ENCODE measurements around the gene EML4. TPM values are rescaled to one million over a fixed set of nuclear protein-coding genes. Genes with fewer than 3 reads are reported as not detected.

The EML4 gene
- total and polyA plus RNA-seq, 10 of the 15 experiments (the other 5 are each of a cell fraction or from before 2014, with no cell fraction given) = 23.1 to 91.3 (median 77.4) TPM

DNA sequence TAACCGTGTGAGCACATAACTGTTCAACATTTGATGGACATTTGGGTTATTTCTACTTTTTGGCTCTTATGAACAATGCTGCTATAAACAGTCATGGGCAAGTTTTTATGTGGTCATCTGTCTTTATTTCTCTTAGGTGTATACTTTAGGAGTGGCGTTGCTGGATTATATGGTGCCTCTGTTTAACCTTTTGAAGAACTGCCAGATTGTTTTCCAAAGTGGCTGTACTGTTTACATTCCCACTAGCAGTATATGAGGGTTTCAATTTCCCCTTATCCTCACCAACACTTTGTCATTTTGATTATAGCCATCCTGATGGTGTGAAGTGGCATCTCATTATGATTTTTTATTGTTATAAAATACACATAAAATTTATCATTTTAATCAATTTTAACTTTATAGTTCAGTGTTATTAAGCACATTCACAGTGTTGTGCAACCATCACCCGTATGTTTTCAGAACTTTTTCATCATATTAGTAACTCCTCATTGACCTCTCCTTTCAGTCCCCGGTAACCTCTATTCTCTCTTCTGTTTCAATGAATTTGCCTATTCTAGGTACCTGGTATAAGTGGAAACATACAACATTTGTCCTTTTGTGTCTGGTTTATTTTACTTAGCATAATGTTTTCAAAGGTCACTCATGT, 55.4 kb downstream of the EML4 start:
- H3K4me2 ChIP-seq (ENCODE audit: control insufficient read depth, insufficient read depth) = no peak overlapping the region
- H4K20me1 ChIP-seq (ENCODE audit: control insufficient read depth, insufficient read depth) = no peaks in the 10 kb centered on the region
- peaks cover 0 to 5% of the 10 kb centered on the region in 2 experiments; a peak in 2 of 4 replicates for H3K36me3 ChIP-seq (ENCODE audit: control insufficient read depth in 2 of 2, insufficient read depth in 2 of 2, low read length in 1 of 2)
- ChIA-PET POLR2A (no interaction called here), SMC1A (ENCODE audit: uncharacterized antibody, unreplicated experiment) (interaction anchor here (0.8 to 1.5 kb wide), 4 partner anchors 11 to 128 kb away, joined by 3 to 6 read pairs (median 5); no protein-coding TSS in a partner anchor), CTCF (interaction anchor here (1.3 to 2.8 kb wide), 2 partner anchors 112 to 128 kb away, joined by 3 to 10 read pairs; no protein-coding TSS in a partner anchor), RAD21 (ENCODE audit: unreplicated experiment) (interaction anchor here (1.2 kb wide), 1 partner anchor 92 kb away, joined by 3 read pairs; no protein-coding TSS in a partner anchor)
- no peak for FAIRE-seq
- no peak overlapping the region for H3K9ac ChIP-seq (ENCODE audit: control insufficient read depth, insufficient read depth, low read length)
- DNase-seq (ENCODE audit: low read depth, low spot score) = no peak
- in situ Hi-C loops (cut with MboI) = no loop called here
- no peaks in the 10 kb centered on the region for H3K9me3 ChIP-seq (replicated peaks; ENCODE audit: control insufficient read depth, insufficient read depth, low read length)
- 52% methylated on average over 4 of the region's 4 CpGs for WGBS (ENCODE audit: insufficient coverage, insufficient replicate concordance, low lambda C conversion rate, missing lambda C conversion rate)
- no peak overlapping the region for H3K4me3 ChIP-seq
- intact Hi-C loops (cut with micrococcal nuclease; ENCODE audit: unreplicated experiment) = no loop called here
- H3K27me3 ChIP-seq (replicated peaks in 1 of 2; ENCODE audit: control insufficient read depth in 2 of 2, insufficient read depth in 2 of 2, low read length in 1 of 2) = no peaks in the 10 kb centered on the region
- H3K27ac ChIP-seq (ENCODE audit: control insufficient read depth, insufficient read depth) = no peak overlapping the region
- no peak for ATAC-seq
- H2AFZ ChIP-seq (ENCODE audit: control insufficient read depth, low read depth, low read length) = no peak overlapping the region
- no TSS peak for BruUV-seq (replicated peaks)
- H3K4me1 ChIP-seq (ENCODE audit: control insufficient read depth, insufficient read depth, low read length) = 0 out of 2 replicates have a peak, but pooled peaks cover 5% of the 10 kb centered on the region
- peaks cover 42% of the 10 kb centered on the region for H3K79me2 ChIP-seq (ENCODE audit: control insufficient read depth, insufficient read depth, low read length)
- TF ChIP-seq RAD51 (IDR thresholded peaks at IDR 0.05) (no peak), ZNF207 (IDR thresholded peaks at IDR 0.05; ENCODE audit: borderline replicate concordance) (no peak), GABPA (IDR thresholded peaks at IDR 0.05; ENCODE audit: low read depth) (no peak), PML (IDR thresholded peaks at IDR 0.05; ENCODE audit: low read length) (no peak), ASH2L (IDR thresholded peaks at IDR 0.05; ENCODE audit: borderline replicate concordance, low read depth) (no peak), JUNB (IDR thresholded peaks at IDR 0.05) (no peak), IRF4 (IDR thresholded peaks at IDR 0.05; ENCODE audit: low read depth, low read length) (no peak), NFXL1 (IDR thresholded peaks at IDR 0.05; ENCODE audit: borderline replicate concordance) (no peak)
- TF ChIP-seq, protein P1, sequence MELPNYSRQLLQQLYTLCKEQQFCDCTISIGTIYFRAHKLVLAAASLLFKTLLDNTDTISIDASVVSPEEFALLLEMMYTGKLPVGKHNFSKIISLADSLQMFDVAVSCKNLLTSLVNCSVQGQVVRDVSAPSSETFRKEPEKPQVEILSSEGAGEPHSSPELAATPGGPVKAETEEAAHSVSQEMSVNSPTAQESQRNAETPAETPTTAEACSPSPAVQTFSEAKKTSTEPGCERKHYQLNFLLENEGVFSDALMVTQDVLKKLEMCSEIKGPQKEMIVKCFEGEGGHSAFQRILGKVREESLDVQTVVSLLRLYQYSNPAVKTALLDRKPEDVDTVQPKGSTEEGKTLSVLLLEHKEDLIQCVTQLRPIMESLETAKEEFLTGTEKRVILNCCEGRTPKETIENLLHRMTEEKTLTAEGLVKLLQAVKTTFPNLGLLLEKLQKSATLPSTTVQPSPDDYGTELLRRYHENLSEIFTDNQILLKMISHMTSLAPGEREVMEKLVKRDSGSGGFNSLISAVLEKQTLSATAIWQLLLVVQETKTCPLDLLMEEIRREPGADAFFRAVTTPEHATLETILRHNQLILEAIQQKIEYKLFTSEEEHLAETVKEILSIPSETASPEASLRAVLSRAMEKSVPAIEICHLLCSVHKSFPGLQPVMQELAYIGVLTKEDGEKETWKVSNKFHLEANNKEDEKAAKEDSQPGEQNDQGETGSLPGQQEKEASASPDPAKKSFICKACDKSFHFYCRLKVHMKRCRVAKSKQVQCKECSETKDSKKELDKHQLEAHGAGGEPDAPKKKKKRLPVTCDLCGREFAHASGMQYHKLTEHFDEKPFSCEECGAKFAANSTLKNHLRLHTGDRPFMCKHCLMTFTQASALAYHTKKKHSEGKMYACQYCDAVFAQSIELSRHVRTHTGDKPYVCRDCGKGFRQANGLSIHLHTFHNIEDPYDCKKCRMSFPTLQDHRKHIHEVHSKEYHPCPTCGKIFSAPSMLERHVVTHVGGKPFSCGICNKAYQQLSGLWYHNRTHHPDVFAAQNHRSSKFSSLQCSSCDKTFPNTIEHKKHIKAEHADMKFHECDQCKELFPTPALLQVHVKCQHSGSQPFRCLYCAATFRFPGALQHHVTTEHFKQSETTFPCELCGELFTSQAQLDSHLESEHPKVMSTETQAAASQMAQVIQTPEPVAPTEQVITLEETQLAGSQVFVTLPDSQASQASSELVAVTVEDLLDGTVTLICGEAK (IDR thresholded peaks at IDR 0.05; ENCODE audit: borderline replicate concordance) = no peak
- TF ChIP-seq, protein P2, sequence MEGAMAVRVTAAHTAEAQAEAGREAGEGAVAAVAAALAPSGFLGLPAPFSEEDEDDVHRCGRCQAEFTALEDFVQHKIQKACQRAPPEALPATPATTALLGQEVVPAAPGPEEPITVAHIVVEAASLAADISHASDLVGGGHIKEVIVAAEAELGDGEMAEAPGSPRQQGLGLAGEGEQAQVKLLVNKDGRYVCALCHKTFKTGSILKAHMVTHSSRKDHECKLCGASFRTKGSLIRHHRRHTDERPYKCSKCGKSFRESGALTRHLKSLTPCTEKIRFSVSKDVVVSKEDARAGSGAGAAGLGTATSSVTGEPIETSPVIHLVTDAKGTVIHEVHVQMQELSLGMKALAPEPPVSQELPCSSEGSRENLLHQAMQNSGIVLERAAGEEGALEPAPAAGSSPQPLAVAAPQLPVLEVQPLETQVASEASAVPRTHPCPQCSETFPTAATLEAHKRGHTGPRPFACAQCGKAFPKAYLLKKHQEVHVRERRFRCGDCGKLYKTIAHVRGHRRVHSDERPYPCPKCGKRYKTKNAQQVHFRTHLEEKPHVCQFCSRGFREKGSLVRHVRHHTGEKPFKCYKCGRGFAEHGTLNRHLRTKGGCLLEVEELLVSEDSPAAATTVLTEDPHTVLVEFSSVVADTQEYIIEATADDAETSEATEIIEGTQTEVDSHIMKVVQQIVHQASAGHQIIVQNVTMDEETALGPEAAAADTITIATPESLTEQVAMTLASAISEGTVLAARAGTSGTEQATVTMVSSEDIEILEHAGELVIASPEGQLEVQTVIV (IDR thresholded peaks at IDR 0.05; ENCODE audit: borderline replicate concordance, partially characterized antibody) = no peak
- TF ChIP-seq, protein P3, sequence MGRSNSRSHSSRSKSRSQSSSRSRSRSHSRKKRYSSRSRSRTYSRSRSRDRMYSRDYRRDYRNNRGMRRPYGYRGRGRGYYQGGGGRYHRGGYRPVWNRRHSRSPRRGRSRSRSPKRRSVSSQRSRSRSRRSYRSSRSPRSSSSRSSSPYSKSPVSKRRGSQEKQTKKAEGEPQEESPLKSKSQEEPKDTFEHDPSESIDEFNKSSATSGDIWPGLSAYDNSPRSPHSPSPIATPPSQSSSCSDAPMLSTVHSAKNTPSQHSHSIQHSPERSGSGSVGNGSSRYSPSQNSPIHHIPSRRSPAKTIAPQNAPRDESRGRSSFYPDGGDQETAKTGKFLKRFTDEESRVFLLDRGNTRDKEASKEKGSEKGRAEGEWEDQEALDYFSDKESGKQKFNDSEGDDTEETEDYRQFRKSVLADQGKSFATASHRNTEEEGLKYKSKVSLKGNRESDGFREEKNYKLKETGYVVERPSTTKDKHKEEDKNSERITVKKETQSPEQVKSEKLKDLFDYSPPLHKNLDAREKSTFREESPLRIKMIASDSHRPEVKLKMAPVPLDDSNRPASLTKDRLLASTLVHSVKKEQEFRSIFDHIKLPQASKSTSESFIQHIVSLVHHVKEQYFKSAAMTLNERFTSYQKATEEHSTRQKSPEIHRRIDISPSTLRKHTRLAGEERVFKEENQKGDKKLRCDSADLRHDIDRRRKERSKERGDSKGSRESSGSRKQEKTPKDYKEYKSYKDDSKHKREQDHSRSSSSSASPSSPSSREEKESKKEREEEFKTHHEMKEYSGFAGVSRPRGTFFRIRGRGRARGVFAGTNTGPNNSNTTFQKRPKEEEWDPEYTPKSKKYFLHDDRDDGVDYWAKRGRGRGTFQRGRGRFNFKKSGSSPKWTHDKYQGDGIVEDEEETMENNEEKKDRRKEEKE (IDR thresholded peaks at IDR 0.05) = no peak
